Keratinocyte (primary cell): ENCODE results near the gene PAN3. TPM values are rescaled to one million over a fixed set of nuclear protein-coding genes. Genes with fewer than 3 reads are reported as not detected.

ENCODE experiments used
- DNase-seq: peaks from one replicate; pipeline ENCODE4 v3.0.0-alpha.2; 2011; ENCODE audit warnings: low read depth, missing footprints, low spot score
- FAIRE-seq: peaks from 2 replicates; lab custom pipeline; 2011; peaks lifted over from hg19 to GRCh38; lab: Jason Lieb, UNC
- H2AFZ ChIP-seq: 2 replicates; pipeline ENCODE4 v1.6.0; 2012; ENCODE audit warnings: low read length, control low read depth, inconsistent platforms; ENCODE audit not compliant: control insufficient read depth
- H3K27ac ChIP-seq: 2 replicates; pipeline ENCODE4 v1.5.1; 2011; ENCODE audit warnings: low read length; ENCODE audit not compliant: control insufficient read depth, insufficient read depth
- H3K27me3 ChIP-seq: 3 replicates; pipeline ENCODE4 v1.6.0; 2011; ENCODE audit warnings: low read length; ENCODE audit not compliant: control insufficient read depth, insufficient read depth; ENCODE audit errors: extremely low read depth
- H3K36me3 ChIP-seq, 2 experiments: 2 replicates in 1 of 2; 3 replicates in 1 of 2; pipeline ENCODE4 v1.5.1; 2011; ENCODE audit warnings: low read length in 2 of 2, mild to moderate bottlenecking in 1 of 2; ENCODE audit not compliant: control insufficient read depth in 2 of 2, insufficient read depth in 2 of 2; ENCODE audit errors: extremely low read depth in 1 of 2
- H3K4me1 ChIP-seq: 3 replicates; pipeline ENCODE4 v1.5.1; 2011; ENCODE audit warnings: low read length; ENCODE audit not compliant: control insufficient read depth, insufficient read depth; ENCODE audit errors: extremely low read depth
- H3K4me2 ChIP-seq: 3 replicates; pipeline ENCODE4 v1.6.0; 2011; ENCODE audit warnings: low read depth, low read length; ENCODE audit not compliant: control insufficient read depth, insufficient read depth; ENCODE audit errors: extremely low read depth
- H3K4me3 ChIP-seq, 3 experiments: fragments of 200-600 bp in 1 of 3; sonication (generic) in 1 of 3; 2 replicates in 2 of 3; 3 replicates in 1 of 3; pipeline ENCODE4 v1.5.1; 2011 to 2016; ENCODE audit warnings: low read length in 3 of 3, mild to moderate bottlenecking in 3 of 3, control low read depth in 2 of 3, inconsistent platforms in 1 of 3, low read depth in 1 of 3, mixed read lengths in 1 of 3, mixed run types in 1 of 3, moderate library complexity in 1 of 3; ENCODE audit not compliant: control insufficient read depth in 2 of 3, insufficient read depth in 2 of 3; ENCODE audit errors: extremely low read depth in 1 of 3
- H3K79me2 ChIP-seq: 2 replicates; pipeline ENCODE4 v1.6.0; 2012; ENCODE audit warnings: low read length; ENCODE audit not compliant: control insufficient read depth, insufficient read depth
- H3K9ac ChIP-seq: 3 replicates; pipeline ENCODE4 v1.6.0; 2011; ENCODE audit warnings: low read length; ENCODE audit not compliant: control insufficient read depth, insufficient read depth; ENCODE audit errors: extremely low read depth
- H3K9me1 ChIP-seq: 3 replicates; pipeline ENCODE4 v1.6.0; 2011; ENCODE audit warnings: low read length; ENCODE audit not compliant: control insufficient read depth, insufficient read depth; ENCODE audit errors: extremely low read depth
- H3K9me3 ChIP-seq: 2 replicates; pipeline ENCODE4 v1.5.1; 2012; ENCODE audit warnings: low read depth, low read length; ENCODE audit not compliant: control insufficient read depth
- H4K20me1 ChIP-seq: 3 replicates; pipeline ENCODE4 v1.6.0; 2011; ENCODE audit warnings: low read length; ENCODE audit not compliant: control insufficient read depth, insufficient read depth; ENCODE audit errors: extremely low read depth
- CTCF ChIP-seq, 3 experiments: IDR thresholded peaks in 1 of 3; conservative IDR thresholded peaks in 1 of 3; optimal IDR thresholded peaks in 1 of 3; 2 replicates in 2 of 3; 3 replicates in 1 of 3; pipeline versions ENCODE3 to v1.5.1; 2011; ENCODE audit warnings: low read length in 3 of 3, mild to moderate bottlenecking in 3 of 3, moderate library complexity in 2 of 3, control low read depth in 1 of 3, inconsistent platforms in 1 of 3; ENCODE audit not compliant: insufficient read depth in 2 of 3; ENCODE audit errors: extremely low read depth in 1 of 3
- EZH2 ChIP-seq: IDR thresholded peaks from one replicate; pipeline ENCODE4 v1.6.1; 2012; ENCODE audit warnings: inconsistent platforms, mild to moderate bottlenecking, low read length, moderate library complexity
- dilution Hi-C: fragments of 300-500 bp; cut with MboI; formaldehyde crosslinking; loops from one replicate; pipeline ENCODE4 v1.7.0; 2020; ENCODE audit warnings: low sequenced_read_pairs; ENCODE audit not compliant: extremely low pct_ligation_motif_present
- polyA plus RNA-seq, 5 experiments: library from polyadenylated mRNA; depleted of rRNA in 3 of 5; stranded (reverse) in 3 of 5; stranded (forward) in 1 of 5; unstranded in 1 of 5; fragments of >200 nt; gene quantifications; 1 replicate in 1 of 5; 2 replicates in 3 of 5; 3 replicates in 1 of 5; pipeline versions ENCODE4 v1.2.1 to v1.2.3, GENCODE V29; 2011 to 2012; ENCODE audit warnings: missing spikeins in 2 of 5, low read depth in 1 of 5, low replicate concordance in 1 of 5

PAN3 gene
- polyA plus RNA-seq, 1 donor (not counting 4 experiments of a cell fraction or from before 2014, with no cell fraction given): 16.8 TPM

GRCh38 chr13:28271056-28271840 lies 132.9 kb downstream of the PAN3 start:
- no peak for DNase-seq
- FAIRE-seq: no peak
- H3K79me2 ChIP-seq: no peaks in the 10 kb centered on the region

GRCh38 chr13:28273919-28274318 lies 135.6 kb downstream of the PAN3 start:
- Histone ChIP-seq H3K4me2 (no peak overlapping the region), H2AFZ (no peak overlapping the region), H3K9me3 (no peaks in the 10 kb centered on the region), H4K20me1 (no peaks in the 10 kb centered on the region), H3K9ac (no peak overlapping the region), H3K27me3 (no peaks in the 10 kb centered on the region), H3K4me3 (no peak overlapping the region), H3K36me3 (peaks cover 4 to 6% of the 10 kb centered on the region in 2 experiments), H3K9me1 (no peaks in the 10 kb centered on the region), H3K79me2 (no peaks in the 10 kb centered on the region), H3K4me1 (no peaks in the 10 kb centered on the region), H3K27ac (no peak overlapping the region)
- FAIRE-seq (no peak), DNase-seq (no peak)
- TF ChIP-seq EZH2: no peak
- no peak for TF ChIP-seq CTCF (optimal IDR thresholded peaks at IDR 0.05 in 1 of 3, IDR thresholded peaks at IDR 0.05 in 1 of 3, conservative IDR thresholded peaks at IDR 0.05 in 1 of 3; ENCODE audit: extremely low read depth in 1 of 3, insufficient read depth in 2 of 3, low read length in 3 of 3)
- dilution Hi-C loops: no loop called here

More at GRCh38 chr13:28271056-28271840, 132.9 kb downstream of the PAN3 start:
- TF ChIP-seq CTCF (optimal IDR thresholded peaks at IDR 0.05 in 1 of 3, IDR thresholded peaks at IDR 0.05 in 1 of 3, conservative IDR thresholded peaks at IDR 0.05 in 1 of 3; ENCODE audit: extremely low read depth in 1 of 3, insufficient read depth in 2 of 3, low read length in 3 of 3): no peak
- no peak for TF ChIP-seq EZH2
- no peaks in the 10 kb centered on the region for H3K27me3 ChIP-seq
- no peaks in the 10 kb centered on the region for H4K20me1 ChIP-seq
- H3K36me3 ChIP-seq: peaks cover 3 to 4% of the 10 kb centered on the region in 2 experiments
- H3K9me1 ChIP-seq: no peaks in the 10 kb centered on the region
- no peaks in the 10 kb centered on the region for H3K4me1 ChIP-seq
- H2AFZ ChIP-seq: no peak overlapping the region
- no peak overlapping the region for H3K9ac ChIP-seq
- H3K4me3 ChIP-seq: no peak overlapping the region
- H3K9me3 ChIP-seq: no peaks in the 10 kb centered on the region
- no peak overlapping the region for H3K27ac ChIP-seq
- dilution Hi-C loops: no loop called here
- H3K4me2 ChIP-seq: no peak overlapping the region
